Gastroesophageal sphincter (tissue), 4 donors: Measurements from ENCODE around the gene IGF2. TPM values are rescaled to one million over a fixed set of nuclear protein-coding genes. Genes with fewer than 3 reads are reported as not detected.
A peak's percentile ranks its signal among the peaks of the same experiment; 100 is the strongest.

Experiments
- ATAC-seq: fragments of 150-250 bp; one replicate; pipeline ENCODE4 v1.9.1; 2016; ENCODE audit warnings: mild to moderate bottlenecking, moderate library complexity
- H3K27ac ChIP-seq, 4 donors: fragments of 200-600 bp; sonication (generic) in 3 of 4; 1 replicate in 3 of 4; 2 replicates in 1 of 4; pipeline ENCODE4 v1.5.1; 2016 to 2019
- H3K27me3 ChIP-seq: fragments of 200-600 bp; sonication (generic); one replicate; pipeline ENCODE4 v1.5.1; 2019
- H3K36me3 ChIP-seq, 2 donors: fragments of 200-600 bp; sonication (generic); one replicate each; pipeline ENCODE4 v1.5.1; 2019; ENCODE audit warnings: control low read depth in 1 of 2
- H3K4me1 ChIP-seq, 3 donors: fragments of 200-600 bp; sonication (generic); 1 replicate in 2 of 3; 2 replicates in 1 of 3; pipeline ENCODE4 v1.5.1; 2016 to 2019; ENCODE audit warnings: control low read depth in 2 of 3
- H3K4me3 ChIP-seq, 2 donors: fragments of 200-600 bp; sonication (generic); one replicate each; pipeline ENCODE4 v1.5.1; 2019; ENCODE audit warnings: mild to moderate bottlenecking in 1 of 2, moderate library complexity in 1 of 2
- H3K9me3 ChIP-seq, 3 donors: fragments of 200-600 bp; sonication (generic); one replicate each; pipeline ENCODE4 v1.5.1; 2017 to 2019; ENCODE audit warnings: control low read depth in 2 of 3
- EP300 ChIP-seq: sonication (generic); formaldehyde crosslinking; IDR thresholded peaks from one replicate; pipeline ENCODE4 v1.6.1; 2017; ENCODE audit warnings: antibody characterized with exemption, mild to moderate bottlenecking
- POLR2A ChIP-seq, 2 donors: fragments of 450-650 bp; IDR thresholded peaks; one replicate each; pipeline ENCODE4 v1.6.1; 2017; ENCODE audit warnings: antibody characterized with exemption in 2 of 2, mild to moderate bottlenecking in 2 of 2, moderate library complexity in 1 of 2
- POLR2AphosphoS5 ChIP-seq: sonication (generic); formaldehyde crosslinking; IDR thresholded peaks from one replicate; pipeline ENCODE4 v1.6.1; 2017; ENCODE audit warnings: antibody characterized with exemption
- WGBS, 2 donors: methylation state at CpG; one replicate each; pipeline ENCODE4 v1.1.5; 2018; ENCODE audit warnings: low coverage in 1 of 2; 5-methylcytosine and 5-hydroxymethylcytosine counted together
- total RNA-seq, 4 donors: library from RNA; depleted of rRNA; stranded (reverse); fragments of >200 nt; gene quantifications; one replicate each; pipeline ENCODE4 v1.1.0, GENCODE V29; 2016
- TF ChIP-seq, protein P1 (sequence below), 4 experiments: fragments of 200-600 bp in 2 of 4; fragments of 450-650 bp in 2 of 4; sonication (generic) in 1 of 4; IDR thresholded peaks; one replicate each; pipeline ENCODE4 v1.5.1; 2017 to 2019; ENCODE audit warnings: antibody characterized with exemption in 4 of 4, mild to moderate bottlenecking in 2 of 4, moderate library complexity in 2 of 4

IGF2 gene
- total RNA-seq, 4 donors from 2014 or later: 8.7 to 49.5 (median 28.7) TPM

DNA sequence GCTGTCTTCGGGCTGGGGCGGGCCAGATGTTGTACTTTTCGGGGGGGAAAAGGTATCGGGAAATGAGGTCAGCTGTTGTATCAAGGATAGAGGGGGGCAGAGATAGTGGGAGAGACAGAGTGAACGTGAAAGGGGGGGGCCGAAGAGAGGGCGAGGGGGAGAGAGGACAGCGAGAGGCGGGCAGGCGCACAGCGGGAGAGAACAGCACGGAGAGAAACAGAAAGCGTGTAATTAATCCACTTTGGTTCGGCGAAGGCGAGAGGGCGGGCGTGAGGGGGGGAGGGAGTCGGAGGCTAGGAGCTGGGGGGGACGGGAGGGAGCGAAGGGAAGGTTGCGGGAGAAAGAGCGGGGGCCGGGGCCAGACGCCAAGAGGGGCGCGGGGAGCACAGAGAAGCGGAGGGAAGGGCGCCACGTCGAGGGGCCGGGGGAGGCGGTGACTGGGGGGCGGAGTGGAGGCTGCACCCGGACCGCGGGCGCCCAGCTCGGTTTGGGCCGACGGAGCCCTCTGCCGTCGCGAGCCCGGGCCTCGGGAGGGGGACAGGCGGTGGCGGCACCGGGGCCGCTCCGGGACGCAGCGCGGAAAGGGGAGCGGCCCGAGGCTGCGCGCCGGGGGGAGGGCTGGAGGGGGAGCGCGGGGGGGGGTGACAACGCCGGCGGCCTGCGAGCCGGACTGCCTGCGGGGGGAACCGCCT lies 612 bp downstream of the IGF2 start:
- Histone ChIP-seq H3K4me3 (peak overlapping the region; percentile 6 to 43), H3K27me3 (peaks cover 100% of the 10 kb centered on the region), H3K36me3 (no peaks in the 10 kb centered on the region), H3K9me3 (no peaks in the 10 kb centered on the region), H3K4me1 (peaks cover 0 to 43% (median 14%) of the 10 kb centered on the region in 3 donors), H3K27ac (peak overlapping the region in 1 of 4 donors; percentile 56)
- WGBS, 2 donors: 0% methylated on average over 4 to 16 of the region's 68 CpGs
- TF ChIP-seq EP300: no peak
- no peak for TF ChIP-seq POLR2AphosphoS5
- TF ChIP-seq POLR2A (IDR thresholded peaks at IDR 0.05): no peak
- ATAC-seq: no peak

DNA sequence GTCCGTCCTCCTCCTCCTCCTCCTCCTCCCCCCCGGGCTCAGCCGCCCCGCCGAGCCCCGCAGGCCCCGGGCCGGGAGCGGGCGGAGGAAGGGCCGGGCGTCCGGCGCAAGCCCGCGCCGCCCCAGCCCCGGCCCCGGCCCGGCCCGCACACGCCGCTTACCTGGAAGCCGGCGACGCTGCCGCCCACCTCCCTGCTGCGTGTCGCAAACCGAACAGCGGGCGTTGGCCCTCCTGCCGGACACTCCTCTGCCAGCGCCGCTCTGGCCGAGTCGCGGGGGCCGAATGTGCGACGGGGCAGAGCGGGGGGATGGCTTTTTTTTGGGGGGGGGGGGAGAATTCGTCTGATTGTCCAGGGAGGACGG lies 1.1 kb downstream of the IGF2 start:
- Histone ChIP-seq H3K4me1 (peaks cover 0 to 42% (median 14%) of the 10 kb centered on the region in 3 donors), H3K27ac (peak overlapping the region in 1 of 4 donors; percentile 56), H3K4me3 (peak overlapping the region in 1 of 2 donors; percentile 43), H3K36me3 (no peaks in the 10 kb centered on the region), H3K27me3 (peaks cover 100% of the 10 kb centered on the region), H3K9me3 (no peaks in the 10 kb centered on the region)
- peak; percentile 14 for ATAC-seq
- TF ChIP-seq EP300 (no peak), POLR2AphosphoS5 (no peak), POLR2A (IDR thresholded peaks at IDR 0.05) (no peak)
- TF ChIP-seq, protein P1, sequence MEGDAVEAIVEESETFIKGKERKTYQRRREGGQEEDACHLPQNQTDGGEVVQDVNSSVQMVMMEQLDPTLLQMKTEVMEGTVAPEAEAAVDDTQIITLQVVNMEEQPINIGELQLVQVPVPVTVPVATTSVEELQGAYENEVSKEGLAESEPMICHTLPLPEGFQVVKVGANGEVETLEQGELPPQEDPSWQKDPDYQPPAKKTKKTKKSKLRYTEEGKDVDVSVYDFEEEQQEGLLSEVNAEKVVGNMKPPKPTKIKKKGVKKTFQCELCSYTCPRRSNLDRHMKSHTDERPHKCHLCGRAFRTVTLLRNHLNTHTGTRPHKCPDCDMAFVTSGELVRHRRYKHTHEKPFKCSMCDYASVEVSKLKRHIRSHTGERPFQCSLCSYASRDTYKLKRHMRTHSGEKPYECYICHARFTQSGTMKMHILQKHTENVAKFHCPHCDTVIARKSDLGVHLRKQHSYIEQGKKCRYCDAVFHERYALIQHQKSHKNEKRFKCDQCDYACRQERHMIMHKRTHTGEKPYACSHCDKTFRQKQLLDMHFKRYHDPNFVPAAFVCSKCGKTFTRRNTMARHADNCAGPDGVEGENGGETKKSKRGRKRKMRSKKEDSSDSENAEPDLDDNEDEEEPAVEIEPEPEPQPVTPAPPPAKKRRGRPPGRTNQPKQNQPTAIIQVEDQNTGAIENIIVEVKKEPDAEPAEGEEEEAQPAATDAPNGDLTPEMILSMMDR (IDR thresholded peaks at IDR 0.05): no peak
- no CpG with 5 or more reads among the region's 44 CpGs for WGBS, 2 donors

DNA sequence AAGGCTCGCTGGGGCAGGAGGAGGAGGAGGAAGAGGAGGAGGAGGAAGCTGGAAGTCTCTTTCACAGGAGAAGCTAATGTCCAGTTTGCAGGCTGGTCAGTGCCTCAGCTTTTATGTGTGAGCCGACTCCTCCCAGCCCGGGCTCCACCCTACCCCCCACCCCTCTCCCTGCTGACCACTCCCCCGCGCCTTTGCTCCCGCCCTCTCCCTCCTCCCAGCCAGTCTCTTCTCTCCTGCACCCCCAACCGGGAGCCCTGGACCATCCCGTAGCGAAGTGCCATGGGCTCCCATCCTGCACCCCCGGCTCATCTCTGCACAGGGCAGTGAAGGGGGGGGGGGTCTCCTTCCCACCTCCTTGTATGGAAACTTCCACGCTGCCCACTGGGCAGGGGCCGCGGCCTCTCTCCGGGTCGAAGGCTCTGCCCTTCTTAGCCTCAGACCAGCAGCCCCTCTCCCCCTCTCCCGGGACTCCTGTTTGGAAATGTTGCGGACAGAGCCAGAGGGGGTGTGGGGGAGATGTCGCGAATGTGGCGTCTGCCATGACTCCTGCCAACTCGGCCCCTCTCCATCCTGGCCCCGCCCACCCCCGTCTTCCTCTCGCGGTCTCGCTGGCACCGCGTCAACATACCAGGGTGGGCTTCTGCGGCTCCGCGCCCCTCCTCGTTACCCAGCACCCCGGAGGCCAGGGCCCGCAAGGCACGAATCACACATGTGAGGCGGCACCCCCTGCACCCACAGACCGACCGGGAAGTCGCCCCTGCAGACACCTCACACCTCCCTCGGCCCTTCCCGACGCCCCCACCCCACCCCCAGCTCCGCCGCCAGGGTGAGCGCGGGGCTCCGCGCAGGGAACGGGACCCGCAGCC lies 1.8 kb downstream of the IGF2 start:
- Histone ChIP-seq H3K27me3 (peaks cover 99% of the 10 kb centered on the region), H3K9me3 (no peaks in the 10 kb centered on the region), H3K4me3 (peak overlapping the region in 1 of 2 donors; percentile 43), H3K36me3 (no peaks in the 10 kb centered on the region), H3K4me1 (peaks cover 0 to 42% (median 14%) of the 10 kb centered on the region in 3 donors), H3K27ac (peak overlapping the region in 1 of 4 donors; percentile 46)
- ATAC-seq: peak; percentile 63
- TF ChIP-seq POLR2A (IDR thresholded peaks at IDR 0.05) (no peak), POLR2AphosphoS5 (no peak), EP300 (no peak)
- TF ChIP-seq, protein P1 (IDR thresholded peaks at IDR 0.05): no peak
- WGBS, 2 donors: 0 to 7% methylated on average over 2 to 3 of the region's 50 CpGs

DNA sequence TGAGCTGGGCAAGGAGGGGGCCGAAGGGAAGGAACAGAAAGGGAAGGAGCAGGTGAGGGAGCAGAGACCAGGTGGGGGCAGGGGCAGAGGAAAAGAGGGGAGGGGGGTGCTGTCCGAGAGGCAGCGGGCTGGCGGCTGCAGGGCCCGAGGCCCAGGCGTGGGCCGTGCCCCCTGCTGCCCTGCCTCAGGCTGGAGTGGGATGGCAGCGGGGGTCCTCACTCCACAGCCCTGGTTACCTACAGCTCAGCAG lies 2.3 kb downstream of the IGF2 start:
- Histone ChIP-seq H3K27me3 (peaks cover 99% of the 10 kb centered on the region), H3K9me3 (no peaks in the 10 kb centered on the region), H3K27ac (no peak overlapping the region), H3K36me3 (no peaks in the 10 kb centered on the region), H3K4me1 (peaks cover 0 to 42% (median 14%) of the 10 kb centered on the region in 3 donors), H3K4me3 (peak overlapping the region in 1 of 2 donors; percentile 43)
- TF ChIP-seq POLR2A (IDR thresholded peaks at IDR 0.05) (no peak), EP300 (no peak), POLR2AphosphoS5 (no peak)
- TF ChIP-seq, protein P1 (IDR thresholded peaks at IDR 0.05): no peak
- WGBS, 2 donors: 19 to 40% methylated on average over 1 to 7 of the region's 8 CpGs
- ATAC-seq: no peak

DNA sequence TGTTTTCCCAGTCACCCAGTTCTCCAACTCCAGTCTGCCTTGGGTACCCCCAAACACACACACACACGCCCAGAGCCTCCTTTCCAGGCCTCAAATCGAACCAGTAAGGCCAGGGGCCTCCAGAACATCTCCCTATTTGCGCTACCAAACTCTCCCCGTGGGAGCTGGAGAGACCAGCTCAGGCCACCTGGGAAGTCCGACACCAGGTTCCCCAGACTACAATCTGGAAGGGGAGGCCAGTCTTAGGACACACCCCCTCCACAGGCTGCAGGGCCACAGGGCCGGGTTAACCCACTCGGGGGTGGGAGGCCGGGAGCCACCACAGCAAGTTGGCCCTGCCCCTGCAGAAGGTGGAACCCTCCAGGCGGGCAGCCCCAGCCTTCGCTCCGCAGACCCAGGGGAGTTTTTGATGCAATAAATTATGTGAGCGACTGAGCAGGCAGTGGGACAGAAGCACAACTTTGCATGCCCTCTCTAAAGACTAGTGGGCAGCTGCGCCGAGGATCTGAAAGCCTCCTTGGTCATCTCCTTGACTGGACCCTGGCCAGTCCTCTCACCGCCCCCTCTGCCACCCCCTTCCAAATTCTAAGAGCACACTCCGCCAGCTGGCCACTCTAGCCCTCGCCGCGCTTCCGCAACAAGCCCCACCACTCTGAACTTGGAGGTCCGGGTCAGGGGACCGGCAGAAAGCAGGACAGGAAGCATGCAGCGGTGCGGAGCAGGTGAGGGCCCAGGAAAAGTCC lies 2.8 kb downstream of the IGF2 start:
- no peak for ATAC-seq
- Histone ChIP-seq H3K27me3 (peaks cover 99% of the 10 kb centered on the region), H3K4me3 (peak overlapping the region in 1 of 2 donors; percentile 43), H3K4me1 (peaks cover 0 to 42% (median 14%) of the 10 kb centered on the region in 3 donors), H3K9me3 (no peaks in the 10 kb centered on the region), H3K27ac (no peak overlapping the region), H3K36me3 (no peaks in the 10 kb centered on the region)
- WGBS, 2 donors: 60 to 70% methylated on average over 2 to 7 of the region's 24 CpGs
- TF ChIP-seq, protein P1 (IDR thresholded peaks at IDR 0.05): no peak
- no peak for TF ChIP-seq POLR2A (IDR thresholded peaks at IDR 0.05)
- no peak for TF ChIP-seq EP300
- TF ChIP-seq POLR2AphosphoS5: no peak
